ENCODE data around the gene SLC44A1. TPM values are rescaled to one million over a fixed set of nuclear protein-coding genes. Genes with fewer than 3 reads are reported as not detected.

Gene SLC44A1
- total RNA-seq = 67.5 TPM

DNA sequence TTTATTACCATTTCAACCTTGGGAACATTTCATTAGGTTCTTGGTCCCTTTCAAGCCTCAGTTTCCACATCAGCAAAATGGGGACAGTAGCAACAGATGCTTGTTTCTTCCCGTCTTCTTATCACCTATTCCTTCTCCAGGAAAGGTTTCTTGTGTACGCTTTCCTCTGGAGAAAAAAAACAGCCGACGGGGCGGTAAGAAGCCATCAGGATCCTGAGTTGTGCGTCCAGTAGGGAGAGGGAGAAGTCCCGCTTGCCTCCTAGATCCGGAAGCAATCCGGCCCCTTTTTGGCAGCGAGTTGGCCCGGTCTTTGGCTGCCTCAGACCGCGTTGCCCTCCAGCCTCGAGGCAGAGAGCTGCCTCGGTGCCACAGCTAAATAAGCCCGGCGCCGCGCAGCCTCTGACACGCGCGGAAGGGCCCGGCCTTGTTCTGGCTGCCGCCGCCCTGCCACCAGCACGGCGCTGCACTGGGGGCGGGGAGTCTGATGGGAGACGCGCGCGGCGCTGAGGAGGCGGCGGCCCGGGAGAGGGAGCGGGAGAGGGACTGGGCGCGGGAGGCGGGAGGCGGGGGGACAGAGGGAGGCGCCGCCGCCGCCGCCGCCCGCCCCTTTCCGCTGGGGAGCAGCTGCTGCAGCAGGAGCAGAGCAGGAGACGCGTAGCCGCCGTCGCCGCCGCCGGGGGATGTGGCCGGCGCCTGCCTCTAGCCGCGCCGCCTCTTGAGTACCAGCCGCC lies at the start of gene SLC44A1:
Gene SLC44A1 (plus strand): TSS at position 649 of the 731 bp plus-strand sequence. CDS start 218 bp downstream, outside the sequence.
- DNase-seq (ENCODE audit: low spot score) = peak; percentile 97

DNA sequence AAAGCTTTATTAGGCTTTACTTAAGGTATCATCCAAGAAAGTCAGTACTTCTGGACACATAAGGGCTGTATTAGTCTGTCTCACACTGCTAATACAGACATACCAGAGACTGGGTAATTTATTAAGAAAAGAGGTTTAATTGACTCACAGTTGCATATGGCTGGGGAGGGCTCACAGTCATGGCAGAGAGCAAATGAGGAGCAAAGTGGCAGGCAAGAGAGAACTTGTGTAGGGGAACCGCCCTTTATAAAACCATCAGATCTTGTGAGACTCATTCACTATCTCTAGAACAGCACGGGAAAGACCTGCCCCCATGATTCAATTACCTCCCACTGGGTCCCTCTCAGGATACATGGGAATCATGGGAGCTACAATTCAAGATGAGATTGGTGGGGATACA lies 49.2 kb upstream of the SLC44A1 start:
- DNase-seq (ENCODE audit: low spot score) = no peak

DNA sequence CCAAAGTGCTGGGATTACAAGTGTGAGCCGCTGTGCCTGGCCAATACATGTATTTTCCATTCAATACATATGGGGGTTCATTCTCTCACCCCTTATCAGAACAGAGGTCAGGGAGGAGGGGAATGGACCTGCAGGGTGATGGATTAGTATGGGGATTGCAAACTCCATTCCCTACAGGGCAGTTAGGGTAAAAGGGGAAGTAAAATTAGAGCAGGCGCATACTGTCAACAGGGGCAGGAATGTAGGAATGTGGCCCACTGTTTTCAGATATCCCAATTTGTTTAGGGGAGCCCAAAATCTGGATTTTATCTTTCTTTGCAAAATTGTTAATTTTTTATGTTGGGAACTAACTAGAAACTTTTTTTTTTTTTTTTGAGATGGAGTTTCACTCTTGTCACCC lies 46.4 kb upstream of the SLC44A1 start:
- DNase-seq (ENCODE audit: low spot score) = no peak

DNA sequence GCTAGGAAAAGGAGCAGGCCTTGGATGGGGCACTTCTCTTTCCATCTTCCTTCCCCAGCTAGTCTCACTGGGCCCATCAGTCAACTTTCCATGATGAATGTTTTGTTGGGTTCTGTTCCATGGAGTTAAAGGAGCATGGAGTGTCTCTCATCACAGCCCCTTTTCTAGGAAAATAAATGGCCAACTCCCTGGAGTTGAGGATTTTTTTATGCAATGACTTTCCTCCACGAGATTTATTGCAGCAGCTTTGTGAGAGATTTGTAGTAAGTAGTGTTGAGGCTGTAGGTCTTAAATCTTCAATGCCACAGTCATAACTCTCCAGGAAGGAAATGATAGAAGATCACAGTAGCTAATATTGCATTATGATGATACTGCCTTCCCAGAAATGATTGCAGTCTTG lies 45.6 kb upstream of the SLC44A1 start:
- DNase-seq (ENCODE audit: low spot score) = no peak

DNA sequence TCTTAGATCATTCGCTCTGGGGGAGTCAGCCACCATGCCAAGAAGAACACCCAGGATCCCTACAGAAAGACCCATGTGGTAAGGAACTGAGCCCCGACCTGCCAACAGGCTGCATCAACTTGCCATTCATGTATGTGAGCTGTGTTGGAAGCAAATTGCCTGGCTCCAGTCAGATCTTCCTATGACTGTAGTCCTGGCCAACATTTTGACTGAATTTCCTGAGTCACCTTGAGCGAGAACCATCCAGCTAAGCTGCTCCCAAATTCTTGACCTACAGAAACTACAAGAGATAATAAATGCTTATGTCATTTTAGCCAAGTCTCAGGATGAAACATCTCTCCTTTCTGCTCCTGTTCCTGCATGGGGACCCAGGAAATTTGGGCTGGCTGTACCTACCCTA lies 40.0 kb upstream of the SLC44A1 start:
- no peak for DNase-seq (ENCODE audit: low spot score)

DNA sequence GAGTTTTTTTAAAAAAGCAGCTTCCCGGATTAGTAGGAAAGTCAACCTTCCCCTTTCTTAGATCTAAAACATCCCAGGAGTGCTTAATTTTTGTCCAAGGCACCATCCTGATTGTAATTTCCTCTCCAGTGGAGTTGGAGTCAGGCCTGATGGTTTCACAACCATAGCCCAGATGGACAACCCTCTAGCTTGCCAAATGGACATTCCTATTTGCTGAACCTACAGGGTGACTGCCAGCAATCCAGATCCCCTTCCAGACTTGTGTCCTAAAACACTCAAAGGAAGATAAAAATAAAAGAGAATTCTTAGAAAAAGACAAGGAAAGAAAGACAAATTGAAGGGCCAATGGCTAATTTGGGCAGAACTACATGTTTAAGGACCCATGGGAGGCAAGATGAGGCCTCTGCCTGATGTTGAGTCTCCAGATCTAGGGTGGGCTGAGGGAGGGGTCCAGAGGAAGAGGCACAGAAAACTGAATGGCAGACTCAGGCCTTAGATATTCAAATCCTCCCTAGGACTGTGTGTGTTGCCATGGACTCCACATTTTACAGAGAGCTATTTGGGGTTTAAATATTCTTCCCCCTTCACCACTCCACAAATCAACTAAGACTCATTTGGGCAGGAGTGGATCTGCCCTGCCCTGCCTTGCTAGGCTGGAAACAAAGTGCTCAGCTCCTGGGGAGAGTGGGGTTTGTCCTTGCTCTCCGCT lies 38.5 kb upstream of the SLC44A1 start:
- DNase-seq (ENCODE audit: low spot score) = peak; percentile 65

DNA sequence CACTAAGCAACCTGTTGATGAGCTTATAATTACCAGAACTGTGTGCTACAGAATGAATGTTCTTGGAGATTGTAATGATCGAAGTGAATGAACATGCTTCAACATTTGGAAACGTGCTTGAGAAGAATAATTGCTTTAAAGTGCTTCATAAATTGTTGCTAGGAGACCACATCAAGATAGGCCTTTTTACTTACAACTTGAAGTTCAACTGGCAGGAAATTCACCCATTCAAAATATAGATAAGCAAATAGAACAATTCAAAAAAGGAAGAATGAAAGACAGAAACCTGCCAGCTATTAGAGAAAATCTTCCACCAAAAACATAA lies 38.0 kb upstream of the SLC44A1 start:
- DNase-seq (ENCODE audit: low spot score) = no peak

DNA sequence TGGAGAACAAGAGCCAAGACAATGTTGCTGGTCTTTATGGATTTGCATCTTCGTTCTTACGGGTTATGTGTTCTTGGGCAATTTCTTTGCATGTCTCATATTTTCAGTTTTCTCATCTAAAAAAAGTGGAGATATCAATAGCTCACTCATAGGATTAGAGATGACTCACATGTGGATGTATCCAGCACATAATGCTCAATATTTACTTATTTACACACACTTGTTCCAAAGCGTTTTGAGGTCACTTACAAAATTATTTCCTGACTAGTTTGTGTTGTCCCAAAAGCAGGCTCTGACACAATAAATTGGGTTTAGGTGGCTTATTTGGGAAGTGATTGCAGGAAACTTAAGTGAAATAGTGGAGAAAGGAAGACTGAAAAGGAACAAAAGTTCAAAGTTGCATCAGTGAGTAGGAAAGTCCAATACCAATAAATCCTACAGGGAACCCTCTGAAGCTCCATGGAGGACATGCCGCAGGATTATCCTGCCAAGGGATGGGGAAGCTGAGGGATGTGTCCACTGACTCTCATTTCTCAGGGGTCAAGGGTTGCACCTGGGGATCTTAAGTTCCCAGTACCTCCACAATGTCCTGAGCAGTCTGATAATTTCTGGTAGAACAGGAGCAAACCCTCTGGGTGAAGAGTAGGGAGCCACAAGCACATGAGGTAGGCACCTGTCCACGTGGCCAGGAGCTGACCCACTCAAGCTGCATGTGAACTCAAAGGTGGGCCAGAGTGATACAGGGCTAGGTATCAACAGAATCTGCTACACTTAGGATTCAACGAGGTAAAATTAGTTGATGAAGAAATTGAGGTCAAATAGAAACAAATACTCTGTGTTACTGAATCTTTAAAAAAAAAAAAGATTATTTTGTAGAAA lies 37.4 kb upstream of the SLC44A1 start:
- no peak for DNase-seq (ENCODE audit: low spot score)

DNA sequence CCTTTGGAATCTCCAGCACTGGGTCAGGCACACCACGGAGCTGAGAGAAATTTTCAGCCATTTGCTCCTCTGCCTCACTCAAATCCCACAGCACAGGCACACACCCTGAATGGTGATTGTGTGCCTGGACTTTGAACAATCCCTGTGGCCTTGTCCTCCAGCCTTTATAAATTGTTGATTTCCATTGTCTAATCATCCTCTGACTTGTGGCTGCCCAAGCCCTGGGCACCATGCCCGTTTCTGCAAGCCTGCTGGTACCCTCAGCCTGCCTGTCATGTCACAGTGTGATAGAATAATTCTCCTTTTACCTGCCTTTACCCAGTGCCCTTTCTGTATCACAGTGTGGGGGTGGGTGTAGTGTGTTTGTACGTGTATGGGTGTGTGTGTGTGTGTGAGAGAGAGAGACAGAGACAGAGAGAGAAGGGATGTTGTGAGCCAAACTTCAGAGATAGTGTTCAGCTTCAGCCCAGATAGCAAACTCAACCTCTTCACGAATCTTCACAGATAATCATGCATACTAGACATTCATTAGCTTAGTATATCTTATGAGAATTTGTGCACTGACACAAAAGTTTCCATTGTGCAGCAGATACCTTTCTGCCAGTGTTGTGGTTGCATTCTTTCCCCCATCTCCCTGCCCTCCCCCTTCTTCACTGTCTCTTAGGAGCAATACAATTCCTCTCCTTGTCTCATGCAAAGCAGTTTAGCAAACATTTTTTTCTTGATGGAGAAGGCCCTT lies 27.8 kb upstream of the SLC44A1 start:
- no peak for DNase-seq (ENCODE audit: low spot score)

DNA sequence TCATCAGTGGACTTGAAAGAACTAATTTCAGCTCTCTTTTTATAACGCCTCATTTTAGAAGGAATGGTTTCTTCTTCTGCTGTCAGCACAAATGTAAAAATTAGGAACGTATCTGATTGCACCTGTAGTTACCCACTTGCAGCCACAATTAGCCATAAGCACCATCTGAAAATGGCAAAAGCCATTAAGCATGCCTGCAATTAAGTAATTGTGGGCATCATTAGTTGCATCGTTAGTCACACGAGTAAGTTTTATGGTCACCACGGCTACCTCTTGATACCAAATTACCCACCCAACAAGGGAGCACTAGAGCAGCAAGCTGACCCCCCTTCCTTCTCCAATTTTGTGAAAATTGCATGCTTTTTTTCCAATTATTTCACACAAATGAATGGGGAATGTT lies 25.8 kb upstream of the SLC44A1 start:
- no peak for DNase-seq (ENCODE audit: low spot score)

DNA sequence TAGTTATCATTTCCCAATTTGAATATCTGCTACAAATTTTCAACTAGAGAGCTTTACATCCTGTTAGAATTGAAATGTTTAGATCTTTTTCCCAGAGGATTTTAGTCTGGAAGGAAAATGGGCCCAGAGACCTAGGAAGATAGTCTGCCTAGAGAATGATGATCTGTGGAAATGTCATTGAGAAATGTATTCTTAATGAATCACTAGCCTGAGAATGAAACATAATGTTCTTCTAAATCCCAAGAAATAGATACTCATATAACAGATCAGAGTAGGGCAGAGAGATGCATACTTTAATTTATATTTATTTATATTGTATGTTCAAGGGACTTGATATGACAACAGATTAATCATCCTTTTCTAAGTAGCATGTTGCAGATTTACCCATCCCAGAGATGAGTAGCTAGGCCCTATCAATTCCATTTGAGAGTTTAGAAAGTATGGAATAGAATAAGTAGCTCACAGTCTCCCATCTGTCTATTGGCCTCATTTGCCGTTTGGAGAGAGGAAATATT lies 25.1 kb upstream of the SLC44A1 start:
- DNase-seq (ENCODE audit: low spot score) = no peak

DNA sequence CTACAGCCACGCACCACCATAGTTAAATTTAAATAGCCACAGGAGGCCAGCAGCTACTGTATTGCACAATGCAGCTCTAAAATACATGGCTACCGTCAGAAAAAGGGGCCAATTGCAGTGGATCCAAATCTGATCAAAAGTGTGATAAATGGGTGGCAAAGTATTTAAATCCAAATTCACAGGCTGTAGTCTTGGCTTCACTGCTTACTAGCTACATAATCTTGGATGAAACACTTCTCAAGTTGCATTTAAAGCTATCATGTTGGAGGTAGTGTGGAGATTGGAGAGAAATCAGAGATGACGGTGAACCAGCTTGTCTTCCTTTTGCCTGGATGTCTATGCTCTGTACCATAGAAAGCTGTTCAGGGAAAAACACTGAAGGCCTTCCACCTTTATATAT lies 24.0 kb upstream of the SLC44A1 start:
- DNase-seq (ENCODE audit: low spot score) = no peak

DNA sequence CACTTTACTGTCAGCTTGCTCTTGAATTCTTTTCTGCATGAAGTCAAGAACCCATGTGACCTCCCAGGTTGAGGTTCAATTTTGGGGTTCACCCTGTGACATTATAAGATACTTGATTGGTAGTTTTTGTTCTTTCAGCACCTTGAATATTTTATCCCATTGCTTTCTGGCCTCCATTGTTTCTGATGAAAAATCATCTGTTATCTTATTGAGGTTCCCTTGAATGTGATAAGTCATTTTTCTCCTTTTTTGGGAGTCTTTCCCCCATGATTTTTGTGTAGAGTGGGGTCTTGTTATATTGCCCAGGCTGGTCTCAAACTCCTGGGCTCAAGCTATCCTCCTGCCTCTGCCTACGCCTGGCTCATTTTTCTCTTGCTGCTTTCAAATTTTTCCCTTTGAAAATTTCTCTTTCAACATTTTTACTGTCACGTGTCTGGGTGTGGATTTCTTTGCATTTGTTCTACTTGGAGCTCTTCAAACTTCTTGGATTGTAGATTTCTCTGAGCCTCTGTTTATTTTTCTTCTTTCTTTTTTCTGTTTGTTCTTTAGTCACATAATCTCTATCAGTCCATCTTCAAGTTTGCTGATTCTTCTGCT lies 20.8 kb upstream of the SLC44A1 start:
- DNase-seq (ENCODE audit: low spot score) = no peak

DNA sequence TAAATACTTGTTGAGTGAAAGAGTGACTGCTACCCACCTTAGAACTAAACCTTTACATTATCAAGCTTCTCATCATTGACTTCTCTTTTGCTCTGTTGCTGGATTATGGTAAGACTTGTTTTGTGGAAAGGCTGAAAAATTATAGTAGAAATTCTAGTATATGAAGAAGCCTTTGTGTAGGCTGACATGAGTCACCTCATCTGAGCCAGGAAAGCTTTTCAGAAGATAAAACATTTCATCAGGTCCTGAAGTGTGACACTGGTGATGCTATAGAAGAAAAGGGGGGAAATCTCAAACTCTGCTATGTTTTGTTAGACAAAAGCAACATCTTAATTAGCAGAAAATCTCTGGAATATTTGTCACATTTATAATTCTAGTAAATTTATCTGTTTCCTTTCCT lies 18.4 kb upstream of the SLC44A1 start:
- DNase-seq (ENCODE audit: low spot score) = no peak

DNA sequence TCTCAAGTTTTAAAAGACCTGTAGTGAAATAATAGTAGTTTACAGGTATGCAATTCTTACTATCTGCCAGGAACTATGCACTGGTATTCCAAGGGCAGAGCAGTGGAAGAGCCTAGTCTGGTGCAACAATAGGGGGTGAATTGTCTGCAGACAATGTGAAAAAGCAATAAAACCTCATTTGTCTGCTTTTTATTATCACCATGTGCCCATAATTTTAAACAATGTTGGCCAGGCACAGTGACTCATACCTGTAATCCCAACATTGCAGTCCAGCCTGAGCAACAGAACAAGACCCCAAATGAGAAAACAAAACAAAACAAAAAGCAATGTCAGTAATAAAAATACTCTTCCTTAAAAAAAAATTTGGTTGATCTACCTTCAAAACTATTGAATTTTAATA lies 12.2 kb upstream of the SLC44A1 start:
- DNase-seq (ENCODE audit: low spot score) = no peak

DNA sequence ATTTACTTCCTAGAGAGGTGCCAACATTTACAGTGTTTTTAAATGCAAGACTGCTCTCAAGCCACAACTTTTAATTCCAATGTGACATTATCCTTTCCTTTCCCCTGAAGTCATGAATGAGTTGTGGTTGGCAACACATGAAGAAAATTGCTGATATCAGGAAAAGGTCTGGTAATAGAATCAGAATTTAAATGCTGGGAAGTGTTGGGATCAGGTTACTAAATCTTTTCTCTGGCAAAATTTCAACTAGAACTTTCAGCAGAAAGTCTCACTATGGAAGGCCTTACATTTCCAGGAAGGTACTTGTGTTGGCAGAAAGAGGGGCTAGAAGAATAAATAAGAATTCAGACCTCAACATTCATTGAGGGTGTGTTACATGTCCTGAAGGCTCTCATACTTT lies 10.6 kb upstream of the SLC44A1 start:
- DNase-seq (ENCODE audit: low spot score) = no peak

DNA sequence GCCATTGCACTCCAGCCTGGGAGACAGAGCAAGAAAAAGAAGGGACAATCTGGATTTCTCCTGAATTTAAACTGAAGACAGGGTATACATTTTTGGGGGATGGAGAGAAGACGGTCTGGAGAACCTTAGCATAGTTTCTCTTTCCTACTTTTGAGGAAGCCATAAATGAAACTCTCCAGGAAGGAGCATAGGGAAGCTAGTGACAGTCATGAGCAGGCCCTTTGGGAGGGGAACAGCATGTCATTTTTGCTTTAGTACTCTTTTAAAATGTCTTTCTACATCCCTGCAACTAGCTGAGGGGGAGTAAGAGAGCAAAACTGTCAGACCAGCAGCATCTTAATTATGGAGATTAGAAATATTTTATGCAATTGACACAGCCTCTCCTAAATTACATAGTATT lies 8.2 kb upstream of the SLC44A1 start:
- no peak for DNase-seq (ENCODE audit: low spot score)

DNA sequence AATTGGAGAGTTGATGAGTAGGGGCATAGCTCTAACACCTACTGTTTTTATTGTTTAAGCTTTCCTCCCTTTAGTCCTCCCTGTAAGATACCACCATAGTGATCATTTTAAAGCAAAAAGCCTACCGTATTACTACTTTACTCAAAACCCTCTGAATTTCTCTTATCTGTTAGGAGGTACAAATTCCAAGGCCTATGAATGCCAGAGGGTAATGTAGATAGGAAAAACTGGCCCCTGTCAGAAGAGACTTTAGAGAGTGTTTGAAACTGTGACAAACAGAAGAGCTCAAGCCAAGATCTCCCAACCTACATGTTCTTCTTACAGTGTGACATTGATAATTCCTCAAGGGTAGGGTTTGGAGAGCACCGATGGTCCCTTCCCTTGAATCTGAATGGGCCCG lies 7.2 kb upstream of the SLC44A1 start:
- DNase-seq (ENCODE audit: low spot score) = no peak

DNA sequence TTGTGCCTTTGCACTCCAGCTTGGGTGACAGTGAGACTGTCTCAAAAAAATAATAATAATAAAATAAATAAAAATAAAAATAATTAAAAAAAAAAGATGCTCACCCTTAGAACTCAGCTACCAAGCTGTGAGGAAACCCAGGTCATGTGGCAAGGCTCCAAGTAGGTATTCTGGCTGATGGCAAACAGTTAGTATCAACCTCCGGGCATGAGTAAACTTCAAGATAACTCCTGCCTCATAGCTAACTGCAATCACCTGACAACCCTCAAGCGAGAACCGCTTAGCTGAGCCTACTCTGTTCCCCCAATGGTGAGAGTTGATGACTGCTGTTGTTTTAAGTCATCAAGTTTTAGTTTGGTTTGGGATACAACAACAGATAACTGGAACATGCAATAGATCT lies 6.1 kb upstream of the SLC44A1 start:
- DNase-seq (ENCODE audit: low spot score) = peak; percentile 52

DNA sequence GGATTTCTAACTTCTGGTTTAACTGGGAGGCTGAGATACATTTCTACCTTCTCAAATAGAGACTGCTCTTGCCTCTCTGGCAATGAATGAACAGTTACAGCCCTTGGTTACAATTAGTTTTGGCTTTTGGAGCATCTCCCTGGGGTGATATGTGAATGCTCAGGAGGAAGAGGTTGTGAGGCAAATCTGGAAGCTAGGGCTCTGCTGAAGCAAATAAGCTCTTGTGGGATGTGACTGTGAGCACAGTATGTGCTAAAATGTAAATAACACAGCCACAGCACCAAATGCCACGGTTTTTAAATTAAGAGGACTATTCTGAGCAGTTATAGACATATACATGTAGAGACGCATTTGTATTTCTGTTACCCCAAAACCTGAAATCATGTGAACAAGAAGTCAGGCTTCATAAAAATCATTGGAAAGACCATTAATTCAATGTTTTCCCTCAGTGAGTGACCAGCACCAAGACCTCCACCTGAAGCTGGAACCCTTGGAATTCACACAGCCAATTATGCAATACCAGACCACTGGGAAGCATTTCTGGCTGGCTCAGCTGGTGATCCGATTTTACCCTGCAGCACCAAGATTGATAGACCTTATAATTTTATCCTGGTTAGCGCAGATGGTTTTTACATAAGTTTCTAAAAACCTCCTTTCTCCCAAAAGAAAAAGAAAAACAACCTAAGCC lies 3.0 kb upstream of the SLC44A1 start:
- no peak for DNase-seq (ENCODE audit: low spot score)

DNA sequence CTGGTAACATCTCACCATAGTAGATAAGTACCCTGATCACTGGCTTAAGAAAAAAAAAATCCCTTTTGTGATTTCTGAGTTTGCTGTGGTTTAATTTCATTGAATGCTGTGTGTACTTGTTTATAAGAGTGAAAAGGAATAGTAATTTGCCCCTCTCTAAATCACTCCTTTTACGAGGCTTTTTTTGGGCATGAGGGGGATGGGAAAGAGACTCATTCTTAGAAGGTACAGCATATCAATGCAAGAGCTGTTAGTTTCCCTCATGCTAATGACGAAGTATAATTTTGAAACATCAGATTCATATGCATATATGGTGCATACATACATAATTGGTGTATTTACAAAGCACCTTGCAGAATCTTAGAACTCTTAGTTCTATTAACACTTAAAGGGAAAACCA lies 2.4 kb upstream of the SLC44A1 start:
- no peak for DNase-seq (ENCODE audit: low spot score)

Data from ureter (tissue), 1 donor.